NT2/D1 (cell line): ENCODE results near the gene MORN5.

Source experiments
- SUZ12 ChIP-seq: IDR thresholded peaks from 2 replicates; pipeline ENCODE4 v1.6.1; 2011; ENCODE audit not compliant: insufficient read length, insufficient read depth; ENCODE audit errors: extremely low read depth
- YY1 ChIP-seq: IDR thresholded peaks from 2 replicates; pipeline ENCODE4 v1.6.1; 2011; ENCODE audit not compliant: insufficient read length, insufficient read depth
- ZNF274 ChIP-seq: IDR thresholded peaks from 2 replicates; pipeline ENCODE4 v1.6.1; 2011; ENCODE audit warnings: mild to moderate bottlenecking, low read depth, low read length

DNA sequence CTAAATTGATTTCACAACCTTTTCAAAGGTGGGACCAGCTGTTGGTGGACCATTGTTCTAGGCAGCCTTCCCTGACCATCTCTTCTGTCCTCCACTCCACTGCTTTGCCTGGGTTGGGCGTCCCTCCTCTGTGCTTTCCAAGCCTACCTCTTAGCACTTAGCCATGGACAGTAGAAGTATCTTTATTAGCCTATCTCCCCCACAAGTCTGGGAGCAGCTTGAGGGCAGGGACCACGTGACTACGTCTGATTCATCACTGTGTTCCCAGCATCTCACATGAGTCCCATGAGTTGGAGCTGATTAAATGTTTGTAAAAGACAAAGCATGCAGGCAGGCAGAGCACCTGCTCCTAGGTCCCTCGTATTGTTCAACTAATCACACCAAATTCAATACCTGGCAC, 20.9 kb downstream of the MORN5 start:
- TF ChIP-seq YY1 (no peak), SUZ12 (no peak), ZNF274 (no peak)
